HG03064 (cell line): ENCODE data around the gene C10orf53.

ENCODE experiments used
- ATAC-seq: cut with Tn5 transposase; IDR thresholded peaks from one replicate; pipeline ENCODE4 v1.9.1; 2021; ENCODE audit warnings: low read depth; ENCODE audit not compliant: unreplicated experiment

The C10orf53 gene, protein sequence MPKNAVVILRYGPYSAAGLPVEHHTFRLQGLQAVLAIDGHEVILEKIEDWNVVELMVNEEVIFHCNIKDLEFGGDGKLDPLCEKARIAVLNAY

DNA sequence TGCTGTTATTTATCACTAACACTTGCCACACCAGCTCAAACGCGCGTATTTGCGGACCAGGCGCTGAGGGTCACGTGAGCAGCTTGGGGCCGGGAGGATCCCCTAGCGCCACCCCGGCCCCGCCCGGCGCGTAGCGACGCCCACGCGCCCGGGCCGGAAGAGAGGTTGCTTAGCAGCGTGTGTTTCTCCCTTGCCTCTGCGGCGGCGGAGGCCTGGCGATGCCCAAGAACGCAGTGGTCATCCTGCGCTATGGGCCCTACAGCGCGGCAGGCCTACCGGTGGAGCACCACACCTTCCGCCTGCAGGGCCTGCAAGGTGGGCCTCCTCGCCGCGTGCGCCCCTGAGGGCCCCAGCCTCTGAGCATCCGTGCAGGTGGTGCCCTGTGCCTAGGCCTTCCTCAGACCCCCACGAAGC lies at the start of gene C10orf53:
TSS of gene C10orf53 (plus strand) at position 172 of the 414 bp plus-strand sequence. CDS start at position 219, 47 bp downstream.
- ATAC-seq = no peak

DNA sequence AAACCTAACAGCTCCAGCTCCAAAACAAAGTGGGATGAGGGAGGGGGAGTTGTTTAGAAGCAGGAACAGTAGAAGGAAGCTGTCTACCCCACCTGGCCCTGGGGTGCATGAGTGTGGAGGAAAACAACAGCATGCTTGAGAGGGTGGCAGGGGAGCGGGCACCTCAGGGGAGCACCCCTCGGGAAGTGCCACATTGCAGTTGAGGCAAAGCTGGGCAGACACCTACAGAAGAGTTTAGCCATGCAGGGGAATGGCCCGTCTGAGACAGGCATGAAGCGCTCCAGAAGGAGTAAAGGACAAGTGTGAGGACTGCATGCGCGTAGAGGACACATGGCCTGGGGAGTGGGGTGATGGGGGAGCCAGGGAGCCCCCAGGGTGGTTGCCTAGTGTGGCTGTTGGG lies 47.5 kb upstream of the C10orf53 start:
- ATAC-seq = no peak

DNA sequence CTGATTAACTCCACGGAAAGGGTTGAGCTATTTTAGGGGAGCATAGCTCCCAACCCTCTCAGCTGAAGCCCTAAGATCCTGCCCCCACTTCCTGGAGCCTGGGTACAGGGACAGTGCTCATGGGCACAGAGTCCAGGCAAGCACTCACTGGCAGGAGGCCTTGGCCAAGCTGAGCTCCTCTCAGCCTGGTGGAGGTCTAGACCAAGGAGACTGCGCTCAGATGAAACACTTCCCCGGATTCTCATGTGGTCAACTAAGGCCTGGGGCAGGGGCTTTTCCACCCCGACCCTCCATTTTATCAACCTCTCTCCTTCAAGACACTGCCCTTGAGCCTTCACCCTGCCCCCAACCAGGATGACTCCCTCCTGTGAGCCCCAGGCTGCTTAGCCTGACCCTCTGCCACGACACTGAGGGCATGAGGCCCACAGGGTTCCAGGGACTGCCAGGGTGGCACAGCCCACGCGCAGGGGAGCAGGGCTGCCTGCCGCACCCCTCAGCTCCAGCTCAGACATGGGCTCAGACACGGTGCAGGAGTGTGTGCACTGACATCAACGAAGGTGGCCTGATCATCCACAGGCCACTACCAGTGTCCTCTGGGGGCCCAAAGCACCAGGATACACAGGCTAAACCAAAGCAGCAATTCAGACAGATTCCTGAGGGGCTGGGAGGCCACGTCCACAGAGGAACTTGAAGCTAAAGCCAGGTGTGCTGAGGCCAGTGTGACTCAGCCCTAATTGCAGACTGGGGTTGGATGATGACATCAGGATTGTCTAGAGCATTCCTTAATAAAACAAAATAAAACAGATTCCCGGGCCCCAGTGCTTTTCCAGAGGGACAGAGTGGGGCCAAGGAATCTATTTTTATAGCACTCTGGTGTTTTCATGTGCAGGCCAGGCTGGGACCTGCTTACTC lies 46.8 kb upstream of the C10orf53 start:
- ATAC-seq = no peak

DNA sequence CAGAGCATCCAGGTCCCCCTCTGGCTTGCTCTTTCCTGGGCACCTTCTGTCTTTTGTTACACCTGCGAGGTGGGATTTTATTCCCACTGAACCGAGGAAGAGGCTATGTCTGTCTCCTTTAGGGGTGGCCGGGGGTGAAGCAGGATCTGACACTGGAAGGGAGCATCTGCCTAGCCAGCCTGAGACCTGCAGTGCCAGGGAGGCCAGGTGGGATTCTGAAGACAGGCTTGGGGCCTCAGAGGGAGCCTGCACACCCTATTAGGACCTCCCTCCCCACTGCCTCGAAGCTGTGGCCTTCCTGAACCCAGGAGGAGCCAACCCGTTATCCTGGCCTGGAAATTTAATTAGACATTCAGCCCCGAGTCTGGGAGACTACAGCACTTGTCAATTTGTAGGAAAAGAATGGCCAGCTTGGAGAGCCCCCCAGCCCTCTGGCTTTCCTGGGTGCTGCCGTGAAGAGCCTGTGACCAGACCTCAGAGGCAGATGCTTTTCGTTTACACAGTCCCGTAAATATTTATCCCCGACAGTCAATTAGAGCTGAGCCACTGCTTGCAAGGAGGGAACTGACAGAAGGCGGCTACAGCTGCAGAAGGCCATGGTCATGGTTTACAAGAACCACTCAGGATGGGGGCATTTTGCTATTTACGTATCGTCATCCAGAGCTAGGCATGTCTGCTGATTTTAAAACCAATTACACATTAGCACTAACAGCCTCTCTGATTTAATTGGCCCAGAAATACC lies 46.0 kb upstream of the C10orf53 start:
- ATAC-seq = no peak

DNA sequence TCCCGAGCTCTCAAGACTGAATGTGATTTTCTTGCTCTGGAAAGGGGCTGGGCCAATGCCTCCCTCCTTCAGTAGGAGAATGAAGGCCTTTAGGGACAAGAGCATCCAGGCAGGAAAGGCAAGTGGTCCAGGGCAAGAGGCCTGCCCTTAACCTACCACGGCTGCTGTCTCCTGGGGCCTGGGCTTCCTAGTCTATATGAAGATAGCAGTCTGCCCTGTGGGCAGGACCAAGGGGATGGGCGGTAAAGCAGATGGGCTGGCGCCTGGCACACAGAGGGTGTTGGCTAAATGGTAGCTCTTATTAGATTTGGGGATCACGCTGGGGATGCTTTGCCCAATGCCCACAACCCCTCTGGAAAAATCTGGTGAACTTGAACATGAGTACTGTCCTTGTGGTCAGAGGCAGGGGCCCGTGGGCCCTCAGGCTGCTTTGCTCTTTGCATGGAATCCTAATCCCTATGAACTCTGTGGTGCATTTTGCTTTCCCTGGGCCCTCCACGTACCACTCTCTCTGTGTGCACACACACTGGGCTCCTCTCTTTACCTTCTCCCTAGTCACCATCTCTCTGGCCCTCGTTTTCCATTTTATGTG lies 45.3 kb upstream of the C10orf53 start:
- ATAC-seq = no peak

DNA sequence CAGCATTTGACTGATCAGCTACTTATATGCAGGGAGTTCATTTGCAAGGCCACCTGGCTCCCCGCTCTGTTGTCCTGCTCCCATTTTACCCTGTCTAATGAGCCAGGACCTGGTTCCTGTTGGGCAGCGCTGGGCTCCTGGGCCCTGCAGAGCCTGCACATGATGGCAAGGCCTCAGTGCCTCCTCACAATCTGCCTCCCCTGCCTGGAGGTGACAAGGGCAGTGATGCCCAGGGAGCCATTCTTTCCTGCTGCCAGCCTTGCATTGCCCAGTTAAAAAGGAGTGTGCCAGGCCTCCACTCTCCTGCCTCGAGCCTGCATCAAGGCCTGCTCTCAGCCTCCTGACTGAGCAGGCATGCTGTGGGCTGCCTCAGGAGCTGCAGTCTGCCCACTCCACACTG lies 37.1 kb upstream of the C10orf53 start:
- no peak for ATAC-seq

DNA sequence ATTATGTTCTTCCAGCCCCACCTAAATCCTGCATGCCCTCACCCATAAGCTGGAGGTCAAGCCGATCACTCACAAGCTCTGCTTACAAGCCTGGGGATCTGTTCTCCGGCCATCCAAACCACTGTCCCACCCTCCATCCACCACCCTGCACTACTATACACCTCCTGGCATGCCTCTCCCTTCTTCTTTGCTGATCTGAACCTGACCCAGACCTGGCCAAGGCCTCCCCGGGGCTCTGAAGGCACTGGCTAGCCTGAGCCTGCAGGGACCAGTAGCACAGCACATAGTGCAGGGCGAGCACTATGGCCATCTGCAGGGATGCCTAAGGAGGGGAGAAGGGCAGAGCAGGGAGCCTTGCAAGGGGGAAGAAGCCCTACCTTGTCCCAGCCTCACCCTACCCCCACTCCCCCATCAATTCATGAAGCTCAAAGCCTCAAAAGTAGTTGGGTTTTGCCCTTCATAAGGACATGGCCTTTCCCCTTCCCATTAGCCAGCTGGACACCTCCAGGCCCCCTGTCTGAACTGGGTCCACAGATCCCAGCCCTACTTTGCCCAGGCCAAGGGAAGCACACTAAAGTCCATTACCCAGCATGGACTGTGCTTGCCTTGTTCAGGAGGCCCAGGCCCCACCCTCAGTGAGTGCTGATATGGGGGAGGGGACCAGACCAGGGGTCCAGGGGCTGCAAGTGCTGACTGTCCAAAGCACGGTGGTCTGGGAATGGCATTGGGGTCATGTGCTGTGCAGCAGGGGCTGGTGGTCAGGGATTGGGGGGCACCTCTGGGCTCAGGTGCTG lies 36.0 kb upstream of the C10orf53 start:
- ATAC-seq = no peak

DNA sequence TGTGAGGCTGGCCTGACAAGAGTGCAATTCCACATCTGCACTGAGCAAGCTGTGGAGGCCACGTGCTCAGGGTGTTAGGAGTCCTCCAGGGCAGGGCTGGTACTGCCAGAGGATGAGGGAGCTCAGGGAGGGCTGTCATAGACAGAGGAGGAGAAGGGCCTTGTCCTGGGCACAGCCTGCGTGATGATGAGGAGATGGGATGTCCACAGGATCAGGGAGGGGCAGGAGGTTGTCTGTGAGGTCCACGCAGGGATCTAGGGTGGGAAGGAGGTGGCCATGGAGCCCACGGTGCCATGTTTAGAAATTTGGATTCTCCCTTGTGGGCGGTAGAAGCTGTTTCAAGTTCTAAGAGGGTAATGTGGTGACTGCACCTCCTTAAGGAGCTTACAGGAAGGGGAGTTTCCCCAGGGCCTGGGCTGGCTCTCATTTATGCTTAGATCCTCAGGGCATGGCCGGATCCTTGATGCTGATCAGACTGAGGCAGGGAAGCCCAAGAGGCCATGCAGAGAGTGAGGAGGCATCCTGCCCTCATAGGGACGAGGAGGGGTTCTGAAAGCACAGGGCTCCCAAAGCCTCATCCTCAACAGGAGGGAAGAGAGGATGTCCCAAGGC lies 35.3 kb upstream of the C10orf53 start:
- ATAC-seq = no peak

DNA sequence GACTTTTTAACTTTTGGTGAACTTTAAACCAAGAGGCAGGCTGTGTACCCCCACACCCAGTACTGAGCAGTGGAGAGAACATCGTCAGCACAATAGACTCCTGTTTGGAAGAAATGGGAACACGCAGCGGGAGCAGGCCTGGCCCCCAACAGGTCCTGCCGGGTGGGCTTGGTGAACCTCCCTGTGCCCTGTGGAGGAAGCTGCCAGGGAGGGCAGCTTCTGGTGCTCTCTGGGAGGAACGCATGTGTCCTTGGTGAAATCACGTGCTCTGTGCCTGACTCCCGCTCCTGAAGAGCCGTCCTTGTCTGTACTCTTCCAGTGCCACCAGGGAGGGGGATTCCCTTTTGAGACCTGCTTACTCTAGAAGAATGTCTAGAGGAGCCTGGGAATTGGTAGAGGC lies 34.0 kb upstream of the C10orf53 start:
- no peak for ATAC-seq

DNA sequence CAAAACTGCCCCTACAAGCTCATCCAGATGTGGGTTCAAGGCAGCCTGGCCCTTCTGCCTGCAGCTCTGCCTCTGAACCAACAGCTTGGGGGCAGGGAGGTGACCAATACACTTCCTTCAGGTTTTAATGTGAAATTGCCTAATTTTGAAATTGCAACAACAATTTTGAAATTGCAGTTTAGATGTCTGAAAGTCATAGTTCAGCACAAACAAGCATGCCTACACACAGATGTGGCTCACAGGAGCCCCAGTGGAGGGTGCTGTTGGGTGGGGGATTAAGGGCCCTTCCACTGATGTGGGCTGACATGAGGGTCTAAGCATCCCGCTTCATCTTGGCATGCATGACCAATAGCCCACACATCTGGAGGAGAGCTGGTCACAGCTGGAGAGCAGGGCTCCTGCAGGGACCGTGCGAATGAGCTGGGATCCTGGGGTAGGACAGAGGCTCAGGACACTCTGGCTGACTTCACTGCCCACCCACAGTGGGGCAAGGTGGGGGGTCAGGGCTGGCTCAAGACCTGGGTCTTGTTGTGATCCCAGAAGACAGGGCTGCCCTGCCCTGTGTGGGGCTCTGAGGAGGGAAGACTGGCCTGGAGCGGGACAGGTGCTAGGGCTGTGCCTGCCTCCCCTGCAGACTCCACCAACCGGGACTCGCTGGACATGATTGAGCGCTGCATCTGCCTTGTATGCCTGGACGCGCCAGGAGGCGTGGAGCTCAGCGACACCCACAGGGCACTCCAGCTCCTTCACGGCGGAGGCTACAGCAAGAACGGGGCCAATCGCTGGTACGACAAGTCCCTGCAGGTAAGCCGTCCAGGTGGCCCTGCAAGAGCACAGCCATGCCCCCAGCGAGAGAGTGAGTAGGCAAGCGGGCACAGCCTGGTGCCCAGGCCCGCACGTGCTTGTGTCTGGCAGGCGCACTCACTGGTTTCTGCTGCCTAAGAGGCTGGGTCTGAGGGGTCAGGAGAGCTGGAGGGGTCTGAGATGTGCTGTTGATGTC lies 33.3 kb upstream of the C10orf53 start:
- ATAC-seq = no peak

DNA sequence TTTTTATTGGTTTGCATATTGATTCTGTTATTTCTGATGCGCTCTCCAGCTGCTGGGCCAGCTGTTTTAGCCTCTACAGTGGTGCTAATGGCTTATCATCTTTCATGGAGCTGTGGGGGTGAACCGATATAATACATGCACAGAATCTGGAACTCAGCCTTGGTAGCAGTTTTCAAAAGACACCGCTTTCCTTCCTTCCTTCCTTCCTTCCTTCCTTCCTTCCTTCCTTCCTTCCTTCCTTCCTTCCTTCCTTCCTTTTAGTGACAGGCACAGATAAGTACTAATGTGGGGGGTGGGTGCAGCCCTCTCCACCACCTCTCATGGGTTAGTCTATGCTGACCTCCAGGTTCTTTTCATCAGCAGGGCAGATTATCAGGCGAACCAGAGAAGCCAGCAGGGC lies 31.9 kb upstream of the C10orf53 start:
- no peak for ATAC-seq

DNA sequence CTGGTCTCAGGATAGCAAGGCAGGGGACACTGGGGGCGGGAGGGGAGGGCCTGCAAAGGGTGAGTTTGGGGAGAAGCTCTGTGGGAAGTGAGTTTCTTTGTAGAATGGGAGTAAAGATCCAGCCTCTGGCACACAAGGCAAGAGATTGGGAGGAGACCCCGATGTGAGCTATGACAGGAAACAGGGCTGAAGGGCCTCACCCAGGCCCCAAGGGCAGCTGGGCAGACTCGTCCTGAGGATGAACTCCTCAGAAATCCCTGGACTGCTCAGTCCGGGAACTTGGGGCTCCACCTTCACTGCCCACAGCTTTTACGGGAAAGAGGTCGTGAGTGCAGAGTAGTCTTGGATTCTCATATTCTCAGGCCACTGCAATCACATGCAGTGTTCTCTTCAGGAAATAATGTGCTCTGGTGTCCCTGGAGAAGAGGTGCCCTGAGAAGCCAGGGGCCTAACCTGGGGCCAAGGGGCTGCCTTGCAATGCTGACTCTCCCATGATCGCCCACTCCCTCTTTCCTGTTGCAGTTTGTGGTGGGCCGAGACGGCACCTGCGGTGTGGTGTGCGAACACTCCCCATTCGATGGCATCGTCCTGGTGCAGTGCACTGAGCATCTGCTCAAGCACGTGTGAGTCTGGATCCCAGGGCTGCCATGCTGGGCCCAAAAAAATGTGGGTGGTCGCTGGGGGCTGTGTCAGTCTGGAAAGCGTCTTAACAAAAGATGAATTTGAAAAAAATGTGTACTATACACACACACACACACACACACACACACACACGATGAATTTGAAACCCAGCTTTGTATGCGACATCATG lies 31.3 kb upstream of the C10orf53 start:
- no peak for ATAC-seq

DNA sequence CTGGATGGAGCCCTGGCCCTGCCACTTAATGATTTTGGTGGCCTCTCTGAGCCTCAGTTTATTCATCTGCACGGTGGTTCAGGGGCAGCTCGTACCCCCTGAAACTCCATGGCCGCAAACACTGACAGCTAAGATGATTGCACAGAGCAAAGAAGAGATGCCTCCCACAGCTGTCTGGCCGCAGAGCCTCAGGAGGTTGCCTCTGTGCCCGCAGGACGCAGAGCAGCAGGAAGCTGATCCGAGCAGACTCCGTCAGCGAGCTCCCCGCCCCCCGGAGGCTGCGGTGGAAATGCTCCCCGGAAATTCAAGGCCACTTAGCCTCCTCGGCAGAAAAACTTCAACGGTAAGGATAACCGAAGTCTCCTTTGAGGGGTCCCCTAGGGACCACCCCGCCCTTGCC lies 30.2 kb upstream of the C10orf53 start:
- no peak for ATAC-seq

DNA sequence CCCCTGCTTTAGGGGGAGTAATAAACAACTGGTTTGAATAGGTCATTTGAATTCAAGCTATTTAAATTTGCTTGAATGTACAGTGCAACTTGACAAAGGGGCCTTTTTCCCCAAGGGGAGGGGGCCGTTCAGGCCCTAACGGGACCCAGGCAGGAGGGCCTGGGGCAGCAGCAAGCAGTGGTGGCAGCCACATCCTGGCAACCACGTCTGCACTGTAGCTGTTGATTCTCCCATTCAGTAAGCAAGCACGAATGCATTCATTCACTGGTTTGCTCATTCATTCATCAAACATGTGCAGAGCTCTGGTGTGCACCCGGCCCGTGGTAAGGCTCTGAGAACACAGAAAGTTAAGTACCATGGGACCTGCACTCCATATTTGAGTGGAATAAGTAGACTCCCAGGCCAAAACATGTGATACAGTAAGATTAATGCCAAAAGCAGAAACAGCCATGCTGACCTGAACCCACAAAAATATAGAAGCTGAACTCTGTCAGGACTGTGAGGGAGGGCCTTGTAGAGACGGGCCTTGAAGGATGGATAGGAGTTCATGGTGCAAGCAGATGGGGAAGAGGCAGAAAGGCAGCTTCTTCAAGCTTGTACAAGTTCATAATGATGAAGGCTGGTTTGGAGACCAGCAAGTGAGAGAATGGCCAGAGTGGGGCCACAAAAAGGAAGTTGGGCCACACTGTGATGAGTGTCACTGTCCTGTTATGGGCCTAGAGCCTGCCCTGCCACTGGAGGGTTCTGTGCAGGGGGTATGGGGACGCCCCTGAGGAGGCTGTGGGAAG lies 29.3 kb upstream of the C10orf53 start:
- no peak for ATAC-seq

DNA sequence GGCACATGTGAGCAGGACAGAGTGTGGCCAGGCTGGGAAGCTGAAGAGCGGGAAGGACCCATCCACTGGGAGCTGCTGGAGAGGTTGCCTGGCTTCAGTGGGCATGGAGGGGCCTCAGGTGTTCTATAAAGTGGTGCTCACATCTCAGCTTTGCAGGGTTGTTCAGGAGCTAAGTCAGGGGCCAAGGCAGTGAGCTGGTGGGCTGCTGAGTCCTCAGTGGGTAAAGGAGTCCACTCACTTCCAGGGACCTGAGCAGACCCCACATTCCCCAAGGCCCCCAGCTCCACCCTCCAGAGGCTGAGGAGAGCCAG lies 28.8 kb upstream of the C10orf53 start:
- no peak for ATAC-seq

DNA sequence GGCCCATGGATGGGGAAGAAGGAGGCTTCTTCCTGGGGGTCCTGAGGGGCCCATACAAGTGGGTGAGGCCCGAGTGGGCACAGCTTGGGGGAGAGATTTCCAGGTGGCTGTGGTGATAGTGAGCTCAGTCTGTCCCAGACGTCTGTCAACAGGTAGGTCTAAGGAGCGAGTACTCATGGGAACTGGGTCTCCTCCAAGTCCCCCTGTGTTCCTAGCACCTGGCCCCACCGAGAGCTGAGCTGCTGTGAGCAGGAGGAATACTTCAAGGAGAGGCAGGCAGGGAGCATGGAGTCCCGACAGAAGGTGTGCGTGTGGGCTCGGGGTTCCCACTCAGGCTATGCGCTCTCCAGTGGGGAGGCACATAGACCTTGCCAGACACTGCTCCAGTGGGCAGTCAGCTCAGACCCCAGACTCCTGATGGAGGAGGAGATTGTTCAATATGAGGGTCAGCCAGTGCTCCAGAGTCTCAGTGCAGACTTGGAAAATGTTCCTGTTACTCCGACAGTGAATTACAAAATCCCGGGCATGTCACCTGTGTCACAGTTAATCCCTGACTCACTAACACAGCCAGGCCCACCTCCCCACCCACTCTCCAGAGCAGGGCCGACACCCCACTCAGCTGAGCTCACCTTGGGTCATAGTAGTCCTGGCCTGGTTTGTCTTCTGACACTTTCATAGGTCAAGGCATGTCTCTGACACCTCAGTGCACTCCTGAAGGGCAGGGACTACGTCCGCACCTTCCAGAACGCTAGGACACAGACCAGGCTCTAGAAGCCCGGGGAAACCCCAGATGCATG lies 28.2 kb upstream of the C10orf53 start:
- no peak for ATAC-seq

DNA sequence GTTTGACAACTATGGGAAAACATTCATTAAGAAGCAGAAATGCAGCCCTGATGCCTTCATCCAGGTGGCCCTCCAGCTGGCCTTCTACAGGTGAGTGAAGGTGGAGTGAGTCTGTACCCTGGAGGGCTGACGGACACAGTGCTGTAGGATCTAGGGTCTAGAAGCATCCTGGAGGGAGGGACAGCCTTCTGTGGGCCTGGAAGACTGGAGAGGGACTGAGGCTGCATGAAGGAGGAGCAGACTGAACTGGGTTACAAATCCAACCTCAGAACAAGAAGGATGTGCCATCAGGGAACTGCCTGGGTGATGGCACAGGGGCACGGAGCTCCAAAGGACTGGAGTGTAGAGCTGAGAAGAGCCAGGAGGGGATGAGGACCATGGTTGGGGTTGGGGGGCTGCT lies 27.5 kb upstream of the C10orf53 start:
- ATAC-seq = no peak
